GM13977 (cell line): ENCODE measurements around the gene ZNF593OS.

Source experiments
- DNase-seq: peaks from one replicate; pipeline ENCODE4 v3.0.0; 2012; ENCODE audit warnings: low spot score
- CTCF ChIP-seq: IDR thresholded peaks from 2 replicates; pipeline ENCODE4 v1.5.1; 2012; ENCODE audit warnings: mild to moderate bottlenecking, control low read depth; ENCODE audit not compliant: insufficient read depth; ENCODE audit errors: extremely low read depth, missing control alignments
- in situ Hi-C: fragments of 300-500 bp; cut with MboI; formaldehyde crosslinking; loops from one replicate; pipeline ENCODE4 v1.12.0; 2022; ENCODE audit warnings: low sequenced_read_pairs, low pct_unique_long_range_greater_than_20kb, mixed read lengths, inconsistent platforms; ENCODE audit not compliant: unreplicated experiment

The ZNF593OS gene

GRCh38 chr1:26175346-26175745 is 3.7 kb upstream of the ZNF593OS start:
- in situ Hi-C loops, result no loop called here
- TF ChIP-seq CTCF, result no peak
- DNase-seq, result no peak

GRCh38 chr1:26170472-26170821 is 1.2 kb downstream of the ZNF593OS start:
- no peak for TF ChIP-seq CTCF
- in situ Hi-C loops, result no loop called here
- DNase-seq, result no peak

- in situ Hi-C loops, result no loop called here
- peak; percentile 97 for TF ChIP-seq CTCF
- DNase-seq, result peak; percentile 100
Observed at GRCh38 chr1:26169669-26170471, 1.8 kb downstream of the ZNF593OS start, which contains the start of gene ZNF593. Gene ZNF593, plus strand, starts transcription at chr1:26169908. Its CDS starts 76 bp downstream, at chr1:26169984.

- in situ Hi-C loops, result no loop called here
- no peak for TF ChIP-seq CTCF
Observed at GRCh38 chr1:26169198-26169554, 2.5 kb downstream of the ZNF593OS start.

GRCh38 chr1:26168410-26169197 is 3.0 kb downstream of the ZNF593OS start, which contains the start of gene C1orf232:
Gene C1orf232, minus strand, starts transcription at chr1:26168963. Its CDS starts 464 bp downstream, at chr1:26168499.
- DNase-seq, result no peak
- in situ Hi-C loops, result no loop called here

More at GRCh38 chr1:26169198-26169554, 2.5 kb downstream of the ZNF593OS start:
- DNase-seq, result no peak

GRCh38 chr1:26166719-26167281 is 4.8 kb downstream of the ZNF593OS start:
- no peak for DNase-seq
- TF ChIP-seq CTCF, result no peak
- in situ Hi-C loops, result no loop called here

More at GRCh38 chr1:26168410-26169197, 3.0 kb downstream of the ZNF593OS start, which contains the start of gene C1orf232:
- TF ChIP-seq CTCF, result no peak
